ENCODE measurements around the gene GPD1. TPM values are rescaled to one million over a fixed set of nuclear protein-coding genes. Genes with fewer than 3 reads are reported as not detected.

Gene GPD1
- total RNA-seq, 2 donors from 2014 or later = 0.35 to 0.46 TPM

- Mint-ChIP-seq H3K9me3 (no peaks in the 10 kb centered on the region), H3K36me3 (no peaks in the 10 kb centered on the region), H3K27ac (peak overlapping the region; percentile 78 to 94)
- ATAC-seq (no peak), DNase-seq (ENCODE audit: low spot score in 2 of 2) (no peak)
These were observed 18.2 kb upstream of the GPD1 start for GRCh38 chr12:50085615-50086072.

GRCh38 chr12:50086148-50086547 lies 17.7 kb upstream of the GPD1 start:
- ATAC-seq (no peak), DNase-seq (ENCODE audit: low spot score in 2 of 2) (no peak)
- Mint-ChIP-seq H3K36me3 (no peaks in the 10 kb centered on the region), H3K9me3 (no peaks in the 10 kb centered on the region), H3K27ac (peak overlapping the region; percentile 2 to 94)

GRCh38 chr12:50087151-50087550 lies 16.7 kb upstream of the GPD1 start:
- H3K9me3 Mint-ChIP-seq = no peaks in the 10 kb centered on the region
- no peaks in the 10 kb centered on the region for H3K36me3 Mint-ChIP-seq
- peak overlapping the region; percentile 82 to 94 for H3K27ac Mint-ChIP-seq
- ATAC-seq (no peak), DNase-seq (ENCODE audit: low spot score in 2 of 2) (no peak)

- no peak for ATAC-seq
- H3K36me3 Mint-ChIP-seq = no peaks in the 10 kb centered on the region
- no peaks in the 10 kb centered on the region for H3K9me3 Mint-ChIP-seq
- H3K27ac Mint-ChIP-seq = peak overlapping the region; percentile 23 to 82
- DNase-seq (ENCODE audit: low spot score in 2 of 2) = no peak
These were observed 15.8 kb upstream of the GPD1 start for GRCh38 chr12:50087995-50088394.

- Mint-ChIP-seq H3K36me3 (no peaks in the 10 kb centered on the region), H3K27ac (peak overlapping the region in 1 of 2 donors; percentile 23), H3K9me3 (no peaks in the 10 kb centered on the region)
- ATAC-seq = peak; percentile 37 to 56
- peak in 1 of 2 donors; percentile 62 for DNase-seq (ENCODE audit: low spot score in 2 of 2)
These were observed 15.1 kb upstream of the GPD1 start for GRCh38 chr12:50088577-50089335.

GRCh38 chr12:50089730-50090129 lies 14.1 kb upstream of the GPD1 start:
- no peaks in the 10 kb centered on the region for H3K9me3 Mint-ChIP-seq
- H3K36me3 Mint-ChIP-seq = no peaks in the 10 kb centered on the region
- DNase-seq (ENCODE audit: low spot score in 2 of 2) = no peak
- H3K27ac Mint-ChIP-seq = peak overlapping the region in 1 of 2 donors; percentile 14
- no peak for ATAC-seq

- no peak for ATAC-seq
- peaks cover 0 to under 1% of the 10 kb centered on the region in 2 donors for H3K36me3 Mint-ChIP-seq
- H3K27ac Mint-ChIP-seq = no peak overlapping the region
- H3K9me3 Mint-ChIP-seq = no peaks in the 10 kb centered on the region
- no peak for DNase-seq (ENCODE audit: low spot score in 2 of 2)
These were observed 13.4 kb upstream of the GPD1 start for GRCh38 chr12:50090391-50090790.

GRCh38 chr12:50097952-50098351 lies 5.9 kb upstream of the GPD1 start:
- Mint-ChIP-seq H3K36me3 (peaks cover 4 to 15% of the 10 kb centered on the region in 2 donors), H3K27ac (peak overlapping the region in 1 of 2 donors; percentile 90), H3K9me3 (no peaks in the 10 kb centered on the region)
- DNase-seq (ENCODE audit: low spot score in 2 of 2) (no peak), ATAC-seq (no peak)

GRCh38 chr12:50099302-50100008 lies 4.4 kb upstream of the GPD1 start:
- DNase-seq (ENCODE audit: low spot score in 2 of 2) (no peak), ATAC-seq (no peak)
- peaks cover 4 to 15% of the 10 kb centered on the region in 2 donors for H3K36me3 Mint-ChIP-seq
- H3K27ac Mint-ChIP-seq = peak overlapping the region in 1 of 2 donors; percentile 49
- no peaks in the 10 kb centered on the region for H3K9me3 Mint-ChIP-seq

GRCh38 chr12:50100561-50100960 lies 3.2 kb upstream of the GPD1 start:
- DNase-seq (ENCODE audit: low spot score in 2 of 2) (no peak), ATAC-seq (no peak)
- peaks cover 4 to 13% of the 10 kb centered on the region in 2 donors for H3K36me3 Mint-ChIP-seq
- H3K27ac Mint-ChIP-seq = peak overlapping the region in 1 of 2 donors; percentile 49
- H3K9me3 Mint-ChIP-seq = no peaks in the 10 kb centered on the region

- H3K36me3 Mint-ChIP-seq = peaks cover 2 to 4% of the 10 kb centered on the region in 2 donors
- no peak for ATAC-seq
- H3K9me3 Mint-ChIP-seq = no peaks in the 10 kb centered on the region
- H3K27ac Mint-ChIP-seq = no peak overlapping the region
- DNase-seq (ENCODE audit: low spot score in 2 of 2) = no peak
These were observed 2.1 kb upstream of the GPD1 start for GRCh38 chr12:50101663-50102062.

- H3K27ac Mint-ChIP-seq = no peak overlapping the region
- no peaks in the 10 kb centered on the region for H3K36me3 Mint-ChIP-seq
- ATAC-seq (no peak), DNase-seq (ENCODE audit: low spot score in 2 of 2) (no peak)
- no peaks in the 10 kb centered on the region for H3K9me3 Mint-ChIP-seq
These were observed 1.7 kb upstream of the GPD1 start for GRCh38 chr12:50102131-50102531.

GRCh38 chr12:50102646-50103309 lies 1.0 kb upstream of the GPD1 start:
- no peak for DNase-seq (ENCODE audit: low spot score in 2 of 2)
- peak overlapping the region in 1 of 2 donors; percentile 51 for H3K27ac Mint-ChIP-seq
- no peaks in the 10 kb centered on the region for H3K36me3 Mint-ChIP-seq
- ATAC-seq = no peak
- H3K9me3 Mint-ChIP-seq = no peaks in the 10 kb centered on the region

- DNase-seq (ENCODE audit: low spot score in 2 of 2) = no peak
- no peak overlapping the region for H3K27ac Mint-ChIP-seq
- no peaks in the 10 kb centered on the region for H3K36me3 Mint-ChIP-seq
- no peak for ATAC-seq
- H3K9me3 Mint-ChIP-seq = no peaks in the 10 kb centered on the region
These were observed 457 bp upstream of the GPD1 start for GRCh38 chr12:50103351-50103750.

GRCh38 chr12:50104417-50105366 lies 884 bp downstream of the GPD1 start:
- DNase-seq (ENCODE audit: low spot score in 2 of 2) = no peak
- no peak overlapping the region for H3K27ac Mint-ChIP-seq
- ATAC-seq = no peak
- no peaks in the 10 kb centered on the region for H3K9me3 Mint-ChIP-seq
- H3K36me3 Mint-ChIP-seq = no peaks in the 10 kb centered on the region

GRCh38 chr12:50105913-50106450 lies 2.2 kb downstream of the GPD1 start:
- H3K36me3 Mint-ChIP-seq = no peaks in the 10 kb centered on the region
- DNase-seq (ENCODE audit: low spot score in 2 of 2) (no peak), ATAC-seq (no peak)
- H3K9me3 Mint-ChIP-seq = no peaks in the 10 kb centered on the region
- no peak overlapping the region for H3K27ac Mint-ChIP-seq
